T-helper 1 cell (primary cell): ENCODE measurements around the gene SPATA22.
"Not testable (repeated sequence)": the region's sequence is repeated elsewhere in the genome, so short reads cannot be mapped to it uniquely, and the experiment has no call there.

ENCODE experiments used
- DNase-seq, 5 donors: peaks; one replicate each; pipeline ENCODE4 v3.0.0-alpha.2; 2012 to 2020

The SPATA22 gene

DNA sequence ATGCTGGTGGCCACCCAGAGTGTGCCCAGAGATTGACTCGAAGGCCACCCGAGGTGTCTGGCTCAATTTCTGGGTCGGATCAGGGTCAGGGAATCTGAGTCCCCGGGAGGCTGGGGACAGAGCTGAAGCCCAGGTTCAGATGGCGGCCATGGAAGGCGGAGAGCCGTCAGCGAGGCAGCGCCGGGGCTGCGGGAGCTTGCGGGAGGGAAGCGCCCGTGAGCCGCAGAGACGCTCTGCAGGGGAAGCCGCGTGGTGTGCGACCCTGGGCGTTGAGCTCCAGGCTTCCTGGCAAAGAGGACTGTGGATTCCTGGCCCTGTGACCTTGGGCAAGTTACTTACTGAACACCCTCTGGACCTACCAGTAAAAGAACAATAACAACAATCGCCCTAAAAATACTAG, 518 bp upstream of the SPATA22 start:
- no peak for DNase-seq

DNA sequence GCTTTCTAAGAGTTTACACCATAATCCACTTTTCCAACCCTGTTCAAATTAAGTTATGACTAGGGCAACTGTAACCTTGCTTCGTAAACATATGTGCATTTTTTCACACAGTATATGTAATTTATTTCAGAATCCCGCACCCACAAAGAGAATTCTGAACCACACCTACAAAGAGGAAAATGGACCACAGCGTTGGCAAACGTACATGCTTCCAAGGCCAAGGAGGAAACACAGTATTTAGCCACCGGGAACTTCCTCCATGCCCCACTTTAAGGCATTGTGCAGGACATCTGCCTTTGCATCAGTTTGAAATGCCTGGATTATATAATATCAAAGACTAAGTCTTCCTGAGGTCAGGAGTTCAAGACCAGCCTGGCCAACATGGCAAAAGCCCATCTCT, 2.1 kb downstream of the SPATA22 start:
- DNase-seq, result no peak

DNA sequence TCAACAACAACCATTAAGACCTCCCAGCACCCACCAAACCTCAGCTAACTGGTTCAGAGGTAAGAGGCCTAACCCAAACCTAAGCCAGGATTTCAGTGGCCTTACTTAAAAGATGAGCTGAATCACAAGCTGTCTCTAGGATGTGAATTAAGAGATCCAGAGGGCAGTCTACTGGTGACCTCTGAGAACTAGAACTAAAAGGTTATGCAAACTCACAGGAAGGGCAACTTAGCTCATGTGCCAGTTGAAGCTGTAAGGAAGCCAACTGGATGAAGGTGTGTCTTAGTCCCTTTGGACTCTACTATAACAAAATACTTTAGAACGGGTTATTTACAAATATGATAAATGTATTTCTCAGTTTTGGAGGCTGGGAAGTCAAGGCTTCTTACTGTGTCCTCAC, 5.3 kb downstream of the SPATA22 start:
- not testable (repeated sequence) for DNase-seq

DNA sequence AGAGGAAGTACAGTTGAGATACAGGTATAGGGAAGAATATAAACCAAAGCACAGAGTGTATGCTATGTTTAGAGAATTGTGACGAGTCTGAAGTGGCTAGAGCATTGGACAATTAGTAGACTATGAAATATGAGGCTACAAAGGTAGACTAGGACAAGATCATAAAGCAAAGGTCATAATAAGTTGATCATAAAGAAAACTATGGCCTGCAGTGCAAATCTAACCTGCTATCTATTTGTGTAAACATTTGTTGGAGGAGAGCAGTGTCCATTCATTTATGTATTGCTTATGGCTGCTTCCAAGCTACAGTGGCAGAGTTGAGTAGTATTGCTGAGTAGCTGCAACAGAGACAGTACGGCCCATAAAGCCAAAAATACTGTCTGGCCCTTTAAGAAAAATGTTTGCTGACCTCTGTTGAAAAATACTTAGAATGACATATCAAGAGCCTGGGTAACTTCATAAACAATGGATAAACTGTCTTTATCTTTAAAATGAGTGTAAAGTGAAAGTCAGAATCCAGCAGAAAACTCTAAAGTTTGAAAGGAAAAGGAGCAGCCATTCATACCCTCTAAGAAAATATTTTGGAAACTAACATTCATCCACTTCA, 23.5 kb downstream of the SPATA22 start:
- DNase-seq, result no peak

DNA sequence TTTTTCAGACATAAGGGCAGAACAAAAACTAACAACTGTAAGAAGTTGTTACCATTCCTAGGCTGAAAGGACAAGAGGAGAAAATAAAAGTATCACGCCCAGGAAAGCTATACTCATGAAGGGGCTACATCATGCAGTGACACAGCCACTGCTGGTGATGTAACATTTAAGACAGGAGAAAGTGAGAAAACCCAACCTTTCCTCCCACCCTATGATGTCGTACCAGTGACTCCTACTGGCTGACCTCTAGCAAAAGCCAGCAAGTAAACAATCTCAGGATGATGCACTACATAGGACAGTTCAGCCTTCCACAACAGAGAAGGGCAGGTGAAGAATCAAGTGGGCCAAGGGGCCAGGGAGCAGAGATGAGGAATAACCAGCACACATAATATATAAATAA, 24.0 kb downstream of the SPATA22 start:
- no peak for DNase-seq

DNA sequence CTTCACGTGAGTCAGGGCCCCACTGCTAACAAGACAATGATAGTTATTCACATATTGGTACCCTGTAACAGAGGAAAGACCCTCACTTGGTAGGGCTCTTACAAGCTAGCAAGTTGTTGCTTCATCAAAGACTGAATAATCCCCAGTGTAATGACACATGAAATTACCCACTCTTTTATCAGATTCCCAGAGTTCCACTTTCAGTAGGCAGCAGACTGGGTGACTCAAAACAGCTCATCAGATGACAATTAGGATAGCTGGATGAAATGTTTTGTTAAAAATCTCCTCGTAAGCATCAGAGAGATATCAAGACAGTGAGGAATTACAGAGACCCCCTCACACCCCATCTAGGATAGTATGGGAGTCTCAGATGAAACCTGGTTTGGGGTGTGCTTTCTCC, 31.2 kb downstream of the SPATA22 start:
- no peak for DNase-seq

DNA sequence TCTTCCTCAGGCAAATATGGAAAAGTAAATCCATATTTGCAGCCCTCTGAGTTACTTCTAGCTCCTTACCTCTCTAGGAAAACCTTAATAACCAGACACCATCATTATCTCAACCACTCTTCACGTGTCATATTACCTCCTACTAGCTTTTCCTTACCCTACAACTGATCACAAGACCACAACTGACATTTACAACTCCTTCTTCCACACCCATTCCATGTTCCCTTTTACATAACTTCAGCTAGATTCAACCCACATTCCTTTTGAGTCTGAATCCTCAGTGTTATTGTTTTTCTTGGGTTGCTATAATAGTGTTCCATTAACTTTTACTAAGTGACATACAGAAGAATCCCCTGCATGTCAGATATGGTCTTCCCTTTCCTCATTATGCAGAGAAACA, 33.3 kb downstream of the SPATA22 start:
- DNase-seq, result no peak

DNA sequence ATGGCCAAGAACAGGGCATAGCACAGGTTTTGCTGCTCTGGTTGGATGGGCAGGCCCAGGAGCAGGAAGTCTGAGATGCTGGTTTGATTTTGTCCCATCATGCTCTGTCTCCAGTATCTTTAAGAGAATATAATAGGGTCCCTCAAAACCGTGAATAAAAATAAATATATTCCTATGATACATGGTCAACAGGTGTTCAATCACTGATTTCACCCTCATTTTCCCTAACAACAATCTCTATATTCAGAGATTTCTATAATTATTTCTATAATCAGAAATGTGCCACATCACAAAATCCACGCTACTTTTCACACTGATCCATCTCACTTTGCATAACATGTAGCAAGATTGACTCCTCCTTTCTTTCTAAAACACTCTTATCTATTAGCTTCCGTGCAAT, 37.9 kb downstream of the SPATA22 start, which contains the start of gene OR1E2:
OR1E2 (minus strand) TSS at position 101 of the 400 bp plus-strand sequence; CDS start at position 101, 0 bp downstream.
- no peak for DNase-seq

DNA sequence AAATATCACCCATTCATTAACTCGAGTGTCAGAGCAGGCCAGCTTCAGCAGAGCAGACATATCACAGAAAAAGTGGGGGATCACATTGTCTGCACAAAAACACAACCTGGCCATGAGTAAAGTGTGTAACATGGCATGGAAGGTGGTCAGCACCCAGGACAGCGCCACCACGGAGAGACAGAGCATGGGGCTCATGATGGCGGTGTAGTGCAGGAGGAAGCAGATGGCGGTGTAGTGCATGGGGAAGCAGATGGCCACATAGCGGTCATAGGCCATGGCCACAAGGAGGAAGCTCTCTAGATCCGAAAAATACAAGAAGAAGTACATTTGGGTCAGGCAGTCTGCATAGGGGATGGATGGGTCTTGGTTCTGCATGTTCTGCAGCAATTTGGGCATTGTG, 38.4 kb downstream of the SPATA22 start:
- not testable (repeated sequence) for DNase-seq

DNA sequence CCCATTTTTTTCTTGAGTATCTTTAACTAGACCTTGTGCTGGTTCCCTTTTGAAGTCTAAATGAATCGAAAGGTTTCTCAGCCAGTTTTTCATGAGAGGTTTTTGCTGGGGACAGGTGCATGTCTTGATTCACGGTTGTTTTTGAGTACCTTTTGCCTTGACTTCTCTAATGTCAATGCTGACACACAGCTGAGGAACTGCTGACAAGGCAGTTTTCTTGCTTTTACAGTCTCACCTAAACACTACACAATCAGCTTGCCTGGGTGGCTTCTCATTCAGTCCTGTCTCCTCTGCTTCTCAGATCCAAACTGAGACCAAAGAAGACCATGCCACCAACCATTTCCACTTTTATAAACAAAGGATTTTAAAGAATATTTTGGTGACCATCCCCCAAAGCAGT, 53.4 kb downstream of the SPATA22 start:
- DNase-seq, result no peak

DNA sequence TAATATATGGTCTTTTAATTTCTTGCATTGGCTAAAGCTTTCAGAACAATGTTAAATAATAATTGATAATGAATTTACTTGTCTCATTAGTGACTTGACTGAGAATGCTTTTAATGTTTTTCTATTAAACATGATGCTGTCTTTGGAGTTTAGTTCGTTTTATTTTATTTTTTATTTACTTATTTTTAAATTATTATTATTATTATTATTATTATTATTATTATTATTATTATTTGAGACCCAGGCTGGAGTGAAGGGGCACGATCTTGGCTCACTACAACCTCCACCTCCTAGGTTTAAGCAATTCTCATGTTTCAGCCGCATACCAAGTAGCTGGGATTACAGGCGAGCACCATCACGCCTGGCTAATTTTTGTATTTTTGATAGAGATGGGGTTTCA, 56.0 kb downstream of the SPATA22 start:
- no peak for DNase-seq

DNA sequence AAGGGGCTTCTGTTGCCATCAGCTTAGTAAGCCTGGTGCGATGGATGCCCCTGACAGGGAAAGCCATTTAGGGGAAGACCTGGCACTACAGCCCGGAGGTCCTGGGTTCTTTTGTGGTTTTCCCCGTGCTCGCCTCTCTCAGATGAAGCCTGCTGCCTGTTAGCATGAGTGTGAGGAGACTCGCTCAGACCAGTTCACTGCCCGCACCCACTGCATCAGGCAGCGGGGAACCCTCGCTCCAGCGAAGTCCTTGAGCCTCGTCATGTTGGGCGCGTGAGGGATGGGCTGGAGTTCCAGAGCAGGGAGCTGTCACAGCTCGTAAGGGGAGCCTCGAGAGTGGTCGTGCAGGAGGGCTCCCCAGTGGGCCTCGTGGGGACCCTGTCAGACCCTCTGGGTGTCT, 59.4 kb downstream of the SPATA22 start:
- not testable (repeated sequence) for DNase-seq

DNA sequence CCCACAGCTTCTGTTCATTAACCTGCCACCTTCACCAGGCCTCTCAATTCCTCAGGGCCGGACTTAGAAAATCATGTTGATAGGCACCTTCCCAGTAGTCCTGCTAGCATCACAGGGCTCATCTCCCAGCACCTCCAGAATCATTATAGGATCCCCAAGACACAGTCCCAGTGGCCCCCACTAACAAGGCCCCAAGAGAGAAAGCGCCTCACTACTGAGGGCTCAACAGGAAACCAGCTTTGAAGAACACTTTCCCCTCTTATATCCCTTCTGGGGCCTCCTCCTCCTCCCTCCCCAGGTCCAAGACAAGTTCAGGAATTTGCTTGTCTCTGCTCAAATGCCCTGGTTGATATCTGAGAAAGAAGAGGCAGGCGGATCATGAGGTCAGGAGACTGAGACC, 60.5 kb downstream of the SPATA22 start, which contains the start of gene OR3A3:
OR3A3 (plus strand) TSS at position 301 of the 400 bp plus-strand sequence.
- DNase-seq, result no peak

DNA sequence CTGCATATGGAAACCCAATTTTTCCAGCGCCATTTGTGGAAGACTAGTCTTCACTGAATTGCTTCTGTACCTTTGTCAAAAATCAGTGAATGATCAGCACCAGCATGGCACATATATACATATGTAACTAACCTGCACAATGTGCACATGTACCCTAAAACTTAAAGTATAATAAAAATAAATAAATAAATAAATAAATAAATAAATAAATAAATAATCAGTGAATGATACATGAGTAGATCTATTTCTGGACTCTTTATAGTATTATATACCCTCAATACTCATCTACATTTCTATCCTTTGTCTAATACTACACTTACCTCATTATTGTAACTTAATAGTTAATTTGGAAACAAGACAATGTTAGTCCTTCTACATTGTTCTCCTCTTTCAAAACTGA, 67.8 kb downstream of the SPATA22 start:
- DNase-seq, result not testable (repeated sequence)

DNA sequence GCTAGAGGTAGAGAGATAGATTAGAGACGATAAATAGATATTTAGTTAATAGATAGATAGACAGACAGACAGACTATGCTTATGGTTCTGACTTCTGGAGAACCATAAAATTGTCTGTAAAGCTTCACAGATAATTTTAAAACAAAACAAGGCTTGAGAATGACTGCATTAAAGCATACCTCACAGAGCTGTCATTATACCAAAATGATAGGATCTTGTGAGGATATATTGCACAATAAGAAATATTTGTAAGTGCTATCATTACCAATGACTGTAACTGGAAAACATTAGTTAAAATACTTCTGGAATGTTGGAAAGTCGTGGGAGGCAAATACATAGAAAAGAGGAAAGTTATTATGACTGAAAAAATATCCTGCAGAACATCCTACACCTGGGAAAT, 69.8 kb downstream of the SPATA22 start:
- DNase-seq, result no peak

DNA sequence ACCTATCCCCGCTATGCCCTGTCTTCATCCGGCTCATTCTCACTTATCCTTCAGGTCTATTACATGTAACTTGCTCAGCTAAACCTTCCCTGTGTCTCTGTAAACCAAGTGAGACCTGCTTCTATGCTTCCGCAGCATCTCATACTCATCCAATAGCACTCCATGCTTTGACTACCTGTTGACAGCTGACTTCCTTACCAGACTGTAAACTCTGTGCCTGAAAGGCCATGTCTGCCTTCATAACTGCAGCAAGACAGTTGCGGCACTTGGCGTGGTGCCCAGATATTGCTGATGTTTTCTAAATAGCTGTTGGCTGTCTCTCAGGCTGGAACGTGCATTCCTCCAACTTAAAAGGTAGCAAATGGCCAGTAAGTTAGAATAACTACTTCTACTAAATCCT, 71.6 kb downstream of the SPATA22 start:
- no peak for DNase-seq

DNA sequence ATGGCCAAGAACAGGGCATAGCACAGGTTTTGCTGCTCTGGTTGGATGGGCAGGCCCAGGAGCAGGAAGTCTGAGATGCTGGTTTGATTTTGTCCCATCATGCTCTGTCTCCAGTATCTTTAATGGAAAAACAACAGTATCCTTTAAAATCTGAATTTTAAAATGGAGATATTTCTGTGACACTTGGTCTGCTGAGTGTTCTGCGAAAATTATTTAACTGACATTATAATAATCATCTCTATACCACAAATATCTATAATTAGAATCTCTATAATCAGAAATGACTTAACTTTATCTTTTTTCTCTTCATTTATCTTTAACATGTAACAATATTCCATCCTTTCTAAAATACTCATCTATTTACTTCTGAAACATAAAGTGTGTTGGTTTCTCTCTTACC, 73.3 kb downstream of the SPATA22 start, which contains the start of gene OR1E1:
OR1E1 (minus strand) TSS at position 101 of the 400 bp plus-strand sequence; CDS start at position 101, 0 bp downstream.
- DNase-seq, result no peak

DNA sequence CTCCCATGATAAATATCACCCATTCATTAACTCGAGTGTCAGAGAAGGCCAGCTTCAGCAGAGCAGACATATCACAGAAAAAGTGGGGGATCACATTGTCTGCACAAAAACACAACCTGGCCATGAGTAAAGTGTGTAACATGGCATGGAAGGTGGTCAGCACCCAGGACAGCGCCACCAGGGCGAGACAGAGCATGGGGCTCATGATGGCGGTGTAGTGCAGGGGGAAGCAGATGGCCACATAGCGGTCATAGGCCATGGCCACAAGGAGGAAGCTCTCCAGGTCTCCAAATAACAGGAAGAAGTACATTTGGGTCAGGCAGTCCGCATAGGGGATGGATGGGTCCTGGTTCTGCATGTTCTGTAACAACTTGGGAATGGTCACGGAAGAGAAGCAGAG, 73.8 kb downstream of the SPATA22 start:
- not testable (repeated sequence) for DNase-seq
